Loucy (cell line): ENCODE data around the gene BACE2.

ENCODE experiments used
- CTCF ChIP-seq: fragments of 200-600 bp; sonication (generic); conservative IDR thresholded peaks from 2 replicates; pipeline ENCODE4 v1.5.1; 2014; ENCODE audit warnings: mild to moderate bottlenecking, antibody characterized with exemption, low read length
- EZH2phosphoT487 ChIP-seq: fragments of 200-600 bp; IDR thresholded peaks from 2 replicates; pipeline ENCODE4 v1.6.1; 2018; ENCODE audit warnings: antibody characterized with exemption, mild to moderate bottlenecking, moderate library complexity, borderline replicate concordance

- TF ChIP-seq CTCF (no peak), EZH2phosphoT487 (no peak)
Measured at GRCh38 chr21:41290106-41290799, 122.3 kb downstream of the BACE2 start.
